Left hindlimb (tissue), 1 donor: ENCODE data around the gene GPATCH3.
"Not testable (repeated sequence)": the region's sequence is repeated elsewhere in the genome, so short reads cannot be mapped to it uniquely, and the experiment has no call there.

Source experiments
- DNase-seq: peaks from one replicate; pipeline ENCODE4 v3.0.0-alpha.2; 2018

GPATCH3 gene

GRCh38 chr1:26862781-26863684 is 37.2 kb downstream of the GPATCH3 start, which contains the start of gene SFN:
Gene SFN (plus strand): TSS chr1:26863149. CDS start chr1:26863213, 64 bp downstream.
- DNase-seq, result no peak

GRCh38 chr1:26861889-26862378 is 38.3 kb downstream of the GPATCH3 start:
- DNase-seq, result no peak

GRCh38 chr1:26861286-26861701 is 39.0 kb downstream of the GPATCH3 start:
- DNase-seq, result no peak

GRCh38 chr1:26858891-26859640 is 41.2 kb downstream of the GPATCH3 start:
- DNase-seq, result no peak

GRCh38 chr1:26858160-26858559 is 42.1 kb downstream of the GPATCH3 start:
- DNase-seq, result no peak

- no peak for DNase-seq
These were observed 42.7 kb downstream of the GPATCH3 start for GRCh38 chr1:26857473-26858060.

- no peak for DNase-seq
These were observed 43.4 kb downstream of the GPATCH3 start for GRCh38 chr1:26856604-26857469.

GRCh38 chr1:26856181-26856580 is 44.1 kb downstream of the GPATCH3 start:
- DNase-seq, result no peak

GRCh38 chr1:26855636-26856035 is 44.6 kb downstream of the GPATCH3 start:
- DNase-seq, result no peak

GRCh38 chr1:26854906-26855305 is 45.4 kb downstream of the GPATCH3 start:
- DNase-seq, result no peak

- DNase-seq, result no peak
These were observed 46.7 kb downstream of the GPATCH3 start for GRCh38 chr1:26853600-26853999.

GRCh38 chr1:26853156-26853555 is 47.1 kb downstream of the GPATCH3 start:
- DNase-seq, result peak; percentile 72

- DNase-seq, result no peak
These were observed 47.6 kb downstream of the GPATCH3 start for GRCh38 chr1:26852701-26853100.

- no peak for DNase-seq
These were observed 49.1 kb downstream of the GPATCH3 start for GRCh38 chr1:26851106-26851684.

GRCh38 chr1:26848941-26849774 is 51.1 kb downstream of the GPATCH3 start:
- no peak for DNase-seq

GRCh38 chr1:26848499-26848898 is 51.8 kb downstream of the GPATCH3 start:
- DNase-seq, result no peak

GRCh38 chr1:26847826-26848225 is 52.4 kb downstream of the GPATCH3 start:
- not testable (repeated sequence) for DNase-seq

GRCh38 chr1:26844424-26845196 is 55.7 kb downstream of the GPATCH3 start:
- DNase-seq, result no peak
